AG04450 (cell line): ENCODE measurements around the gene PANX2. TPM values are rescaled to one million over a fixed set of nuclear protein-coding genes. Genes with fewer than 3 reads are reported as not detected.
A peak's percentile ranks its signal among the peaks of the same experiment; 100 is the strongest.

Source experiments
- CTCF ChIA-PET: fragments of 300-600, 350-600 bp; formaldehyde crosslinking; extraction: SDS; loops from one replicate; lab custom pipeline; 2022; ENCODE audit warnings: antibody characterized with exemption, inconsistent platforms; lab: Charles Lee
- POLR2A ChIA-PET: fragments of 350-600 bp; formaldehyde crosslinking; extraction: SDS; loops from one replicate; lab custom pipeline; 2021; ENCODE audit warnings: antibody characterized with exemption, inconsistent platforms; lab: Yijun Ruan, JAX
- DNase-seq: peaks from one replicate; pipeline ENCODE4 v3.0.0-alpha.2; 2011; ENCODE audit warnings: low read depth, low spot score
- H3K27ac ChIP-seq: one replicate; pipeline ENCODE4 v1.5.1; 2012; ENCODE audit warnings: low read depth, low read length, control low read depth
- H3K27me3 ChIP-seq: one replicate; pipeline ENCODE4 v1.6.0; 2012; ENCODE audit warnings: low read length; ENCODE audit not compliant: control insufficient read depth, insufficient read depth
- H3K4me3 ChIP-seq: 2 replicates; pipeline ENCODE4 v1.5.1; 2011; ENCODE audit warnings: mild to moderate bottlenecking, low read depth, low read length, control low read depth
- H3K9me3 ChIP-seq: 2 replicates; pipeline ENCODE4 v1.5.1; 2012; ENCODE audit warnings: low read length; ENCODE audit not compliant: control insufficient read depth, insufficient read depth
- polyA minus RNA-seq: library from RNA; depleted of rRNA, polyadenylated mRNA; stranded (reverse); fragments of >200 nt; gene quantifications from 2 replicates; pipeline ENCODE4 v1.2.3, GENCODE V29; 2011; rRNA and poly(A)+ RNA removed
- polyA plus RNA-seq: library from polyadenylated mRNA; depleted of rRNA; stranded (reverse); fragments of >200 nt; gene quantifications from 2 replicates; pipeline ENCODE4 v1.2.3, GENCODE V29; 2011; rRNA removed
- TF ChIP-seq, protein P1 (sequence below): IDR thresholded peaks from 2 replicates; pipeline ENCODE4 v1.5.1; 2011; ENCODE audit warnings: low read depth, low read length, control low read depth, inconsistent platforms

PANX2 gene, protein sequence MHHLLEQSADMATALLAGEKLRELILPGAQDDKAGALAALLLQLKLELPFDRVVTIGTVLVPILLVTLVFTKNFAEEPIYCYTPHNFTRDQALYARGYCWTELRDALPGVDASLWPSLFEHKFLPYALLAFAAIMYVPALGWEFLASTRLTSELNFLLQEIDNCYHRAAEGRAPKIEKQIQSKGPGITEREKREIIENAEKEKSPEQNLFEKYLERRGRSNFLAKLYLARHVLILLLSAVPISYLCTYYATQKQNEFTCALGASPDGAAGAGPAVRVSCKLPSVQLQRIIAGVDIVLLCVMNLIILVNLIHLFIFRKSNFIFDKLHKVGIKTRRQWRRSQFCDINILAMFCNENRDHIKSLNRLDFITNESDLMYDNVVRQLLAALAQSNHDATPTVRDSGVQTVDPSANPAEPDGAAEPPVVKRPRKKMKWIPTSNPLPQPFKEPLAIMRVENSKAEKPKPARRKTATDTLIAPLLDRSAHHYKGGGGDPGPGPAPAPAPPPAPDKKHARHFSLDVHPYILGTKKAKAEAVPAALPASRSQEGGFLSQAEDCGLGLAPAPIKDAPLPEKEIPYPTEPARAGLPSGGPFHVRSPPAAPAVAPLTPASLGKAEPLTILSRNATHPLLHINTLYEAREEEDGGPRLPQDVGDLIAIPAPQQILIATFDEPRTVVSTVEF
- 0.93 and 1.1 TPM in 2 replicates for polyA plus RNA-seq
- 0.17 and 0.28 TPM in 2 replicates for polyA minus RNA-seq

DNA sequence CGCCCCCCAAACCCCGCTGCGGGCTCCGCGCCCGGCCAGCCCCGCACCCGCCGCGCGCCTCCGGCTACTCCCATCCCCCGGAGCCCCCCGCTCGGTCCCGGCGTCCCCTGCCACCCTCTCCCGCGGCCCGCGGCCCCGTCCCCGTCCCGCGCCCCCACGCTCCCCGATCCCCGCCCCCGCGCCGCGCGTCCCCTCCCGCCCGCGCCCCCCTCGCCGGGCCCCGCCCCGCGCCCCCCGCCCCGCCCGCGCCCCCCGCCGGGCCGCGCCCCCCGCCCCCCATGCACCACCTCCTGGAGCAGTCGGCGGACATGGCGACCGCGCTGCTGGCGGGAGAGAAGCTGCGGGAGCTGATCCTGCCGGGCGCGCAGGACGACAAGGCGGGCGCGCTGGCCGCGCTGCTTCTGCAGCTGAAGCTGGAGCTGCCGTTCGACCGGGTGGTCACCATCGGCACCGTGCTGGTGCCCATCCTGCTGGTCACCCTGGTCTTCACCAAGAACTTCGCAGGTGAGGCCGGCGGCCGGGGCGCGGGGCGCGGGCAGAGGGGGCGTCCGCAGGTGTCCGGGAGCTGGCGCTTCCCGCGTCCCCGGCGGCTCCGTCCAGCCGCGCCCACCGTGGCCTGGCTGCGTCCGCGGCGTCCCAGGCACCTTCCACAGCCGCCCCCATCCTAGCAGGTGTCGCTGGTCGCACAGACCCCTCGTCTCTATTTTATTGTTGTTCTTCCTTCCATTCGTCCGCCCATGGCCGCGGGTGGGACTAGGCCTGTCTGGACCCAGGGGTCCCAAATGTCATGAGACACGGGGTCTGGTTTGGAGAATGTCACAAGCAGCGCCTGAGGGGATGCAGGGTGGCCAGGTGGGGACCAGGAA is at the start of gene PANX2:
PANX2 (plus strand) TSS at position 279 of the 866 bp plus-strand sequence; CDS start at position 279, 0 bp downstream.
- H3K27ac ChIP-seq: no peak within 1 kb of the TSS
- ChIA-PET POLR2A (interaction anchor here (0.5 to 1.0 kb wide), 2 partner anchors 157 to 169 kb away, joined by 3 to 6 read pairs; no protein-coding TSS in a partner anchor), CTCF (no interaction called here)
- peak within 1 kb of the TSS; percentile 60 for H3K4me3 ChIP-seq
- TF ChIP-seq, protein P1, sequence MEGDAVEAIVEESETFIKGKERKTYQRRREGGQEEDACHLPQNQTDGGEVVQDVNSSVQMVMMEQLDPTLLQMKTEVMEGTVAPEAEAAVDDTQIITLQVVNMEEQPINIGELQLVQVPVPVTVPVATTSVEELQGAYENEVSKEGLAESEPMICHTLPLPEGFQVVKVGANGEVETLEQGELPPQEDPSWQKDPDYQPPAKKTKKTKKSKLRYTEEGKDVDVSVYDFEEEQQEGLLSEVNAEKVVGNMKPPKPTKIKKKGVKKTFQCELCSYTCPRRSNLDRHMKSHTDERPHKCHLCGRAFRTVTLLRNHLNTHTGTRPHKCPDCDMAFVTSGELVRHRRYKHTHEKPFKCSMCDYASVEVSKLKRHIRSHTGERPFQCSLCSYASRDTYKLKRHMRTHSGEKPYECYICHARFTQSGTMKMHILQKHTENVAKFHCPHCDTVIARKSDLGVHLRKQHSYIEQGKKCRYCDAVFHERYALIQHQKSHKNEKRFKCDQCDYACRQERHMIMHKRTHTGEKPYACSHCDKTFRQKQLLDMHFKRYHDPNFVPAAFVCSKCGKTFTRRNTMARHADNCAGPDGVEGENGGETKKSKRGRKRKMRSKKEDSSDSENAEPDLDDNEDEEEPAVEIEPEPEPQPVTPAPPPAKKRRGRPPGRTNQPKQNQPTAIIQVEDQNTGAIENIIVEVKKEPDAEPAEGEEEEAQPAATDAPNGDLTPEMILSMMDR: no peak
- no peak for DNase-seq
- peaks cover 10% of the 10 kb centered on the region; the same call in 1 of the 2 replicates for H3K9me3 ChIP-seq
- H3K27me3 ChIP-seq: peaks cover 16% of the 10 kb centered on the region

DNA sequence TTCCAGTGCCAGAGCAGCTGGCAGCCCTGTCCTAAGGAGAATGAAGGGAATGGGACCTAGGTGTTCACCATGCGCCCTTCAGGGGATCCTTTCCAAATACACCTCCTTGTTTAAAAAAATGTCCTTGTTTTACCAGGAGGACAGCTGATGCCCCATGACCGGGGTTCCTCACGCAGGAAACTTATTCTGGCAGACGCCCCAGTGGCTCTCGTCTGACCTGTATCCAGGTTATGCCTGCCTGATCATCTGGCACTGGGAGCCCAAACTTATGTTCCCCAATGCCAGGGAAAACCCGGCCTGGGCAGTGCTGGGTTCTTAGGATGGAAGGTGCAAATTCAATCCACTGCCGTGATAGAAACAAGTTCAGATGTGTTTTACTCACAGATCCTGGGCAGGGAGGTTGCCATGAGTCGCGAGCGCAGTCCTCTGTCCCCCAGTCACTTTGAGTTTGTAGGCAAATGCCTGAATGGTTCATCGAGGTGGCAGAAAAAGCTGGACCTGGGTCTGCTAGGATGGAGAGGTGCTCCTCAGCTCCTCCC is 49.3 kb upstream of the PANX2 start:
- Histone ChIP-seq H3K27ac (no peak overlapping the region), H3K27me3 (no peaks in the 10 kb centered on the region), H3K9me3 (peaks cover 8% of the 10 kb centered on the region), H3K4me3 (no peak overlapping the region)
- TF ChIP-seq, protein P1: no peak
- POLR2A ChIA-PET: no interaction called here
- CTCF ChIA-PET: no interaction called here
- no peak for DNase-seq

DNA sequence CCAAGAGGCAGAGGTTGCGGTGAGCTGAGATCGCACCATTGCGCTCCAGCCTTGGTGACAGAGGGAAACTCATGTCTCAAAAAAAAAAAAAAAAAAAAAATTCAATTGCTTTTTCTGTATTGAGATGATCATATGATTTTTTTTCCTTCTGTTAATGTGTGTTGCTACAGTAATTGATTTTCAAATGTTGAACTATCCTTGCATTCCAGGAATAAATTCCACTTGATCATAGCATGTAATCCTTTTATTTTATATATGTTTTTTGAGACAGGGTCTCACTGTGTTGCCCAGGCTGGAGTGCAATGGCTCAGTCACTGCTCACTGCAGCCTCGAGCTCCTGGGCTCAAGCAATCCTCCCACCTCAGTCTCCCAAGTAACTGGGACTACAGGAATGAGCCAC is 47.4 kb upstream of the PANX2 start:
- DNase-seq: no peak
- CTCF ChIA-PET: no interaction called here
- no peak overlapping the region for H3K4me3 ChIP-seq
- no peak overlapping the region for H3K27ac ChIP-seq
- POLR2A ChIA-PET: no interaction called here
- H3K27me3 ChIP-seq: no peaks in the 10 kb centered on the region
- TF ChIP-seq, protein P1: no peak
- H3K9me3 ChIP-seq: peaks cover 8% of the 10 kb centered on the region

DNA sequence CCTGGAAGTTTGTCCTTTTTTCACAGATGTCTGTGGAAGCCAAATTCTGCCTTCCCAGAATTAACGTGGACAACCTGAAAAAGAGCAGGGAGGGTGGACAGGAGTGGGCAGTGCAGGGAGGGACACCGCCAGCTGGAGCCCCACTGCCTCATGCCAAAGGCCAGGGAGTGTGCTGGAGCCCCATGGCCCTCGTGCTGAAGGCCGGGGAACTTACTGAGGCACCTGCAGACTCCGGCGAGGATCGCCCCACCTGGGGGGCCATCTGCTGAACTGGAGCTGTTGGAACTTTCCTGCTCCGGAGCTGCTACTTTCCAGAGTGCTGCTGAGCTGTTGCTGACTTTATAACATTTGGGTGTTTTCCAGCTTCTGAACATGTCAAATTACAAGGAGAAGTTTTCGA is 45.5 kb upstream of the PANX2 start:
- no peak overlapping the region for H3K4me3 ChIP-seq
- no peak overlapping the region for H3K27ac ChIP-seq
- no peaks in the 10 kb centered on the region for H3K27me3 ChIP-seq
- H3K9me3 ChIP-seq: peaks cover 8% of the 10 kb centered on the region
- CTCF ChIA-PET: no interaction called here
- no peak for DNase-seq
- TF ChIP-seq, protein P1: no peak
- POLR2A ChIA-PET: no interaction called here
